Midbrain (tissue), 1 donor: ENCODE results near the gene EBF4.

Experiments used
- DNase-seq: peaks from one replicate; lab custom pipeline; 2025; lab: John Stamatoyannopoulos, UW

Gene EBF4

DNA sequence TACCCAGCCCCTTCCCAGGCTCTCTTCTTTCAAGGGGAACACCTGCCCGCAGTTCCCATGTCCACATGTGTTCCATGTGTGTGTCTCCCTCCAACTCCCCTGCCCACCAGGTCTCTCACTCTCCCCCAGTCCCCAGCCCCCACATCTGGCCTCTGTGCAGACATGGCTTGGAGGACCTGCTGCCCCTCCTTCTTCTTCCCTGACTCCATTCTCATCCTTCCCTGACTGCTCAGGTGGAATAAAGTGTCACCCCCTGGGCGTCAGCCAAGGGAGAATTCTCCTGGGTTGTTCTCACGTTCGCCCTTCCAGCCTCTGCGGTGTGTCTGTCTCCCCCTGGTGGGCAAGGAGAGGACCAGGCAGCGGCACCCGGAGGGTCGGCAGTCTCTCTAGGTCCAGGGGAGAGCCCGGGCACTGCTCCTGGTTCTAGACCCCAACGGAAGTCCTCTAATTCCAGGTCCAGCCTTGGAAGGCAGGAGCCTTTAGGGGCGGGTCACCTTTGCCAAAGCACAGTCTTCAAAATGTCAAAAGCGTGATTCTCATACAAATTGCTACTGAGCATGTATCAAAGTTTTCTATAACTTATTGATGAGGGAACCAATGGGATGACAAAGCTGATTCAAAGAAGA is 50.5 kb downstream of the EBF4 start:
- DNase-seq = peak; percentile 37

DNA sequence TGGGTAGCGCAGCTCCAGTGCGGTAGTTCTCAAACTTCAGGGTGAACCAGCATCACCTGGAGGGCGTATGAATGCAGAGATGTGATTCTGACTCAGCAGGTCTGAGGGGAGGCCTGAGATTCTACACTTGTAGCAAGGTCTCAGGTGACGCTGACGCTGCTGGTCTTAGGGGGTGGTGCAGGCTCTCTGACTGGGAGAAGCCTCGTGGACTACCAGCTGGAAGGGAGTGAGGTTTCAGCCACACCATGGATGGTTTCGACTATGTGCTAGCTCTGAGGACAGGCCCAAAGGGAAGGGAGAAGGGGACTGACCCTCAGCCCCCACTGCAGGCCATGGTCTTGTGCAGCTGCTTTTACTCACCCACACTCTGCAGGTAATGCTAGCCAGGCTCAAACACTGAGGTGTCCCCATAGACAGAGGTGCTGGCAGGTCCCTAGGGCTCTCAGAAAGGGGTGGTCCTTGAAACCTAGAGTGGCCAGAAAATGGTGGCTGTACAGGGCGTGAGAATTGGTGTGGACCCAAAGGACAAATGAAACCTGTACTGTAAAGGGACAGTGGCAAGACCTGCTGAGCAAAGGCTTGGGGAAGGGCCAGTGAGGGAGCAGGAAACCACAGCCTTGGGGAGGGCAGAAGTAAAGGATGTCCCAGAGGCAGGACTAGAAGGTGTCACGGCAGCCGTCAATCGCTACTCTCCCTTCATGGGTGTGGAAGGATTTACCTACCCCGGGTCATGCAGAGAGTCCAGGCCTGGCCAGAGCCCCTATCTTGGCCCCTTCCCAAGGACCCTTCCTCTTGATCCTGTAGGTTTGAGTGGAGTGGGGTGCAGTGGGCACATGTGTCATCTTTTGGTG is 52.7 kb downstream of the EBF4 start:
- no peak for DNase-seq

DNA sequence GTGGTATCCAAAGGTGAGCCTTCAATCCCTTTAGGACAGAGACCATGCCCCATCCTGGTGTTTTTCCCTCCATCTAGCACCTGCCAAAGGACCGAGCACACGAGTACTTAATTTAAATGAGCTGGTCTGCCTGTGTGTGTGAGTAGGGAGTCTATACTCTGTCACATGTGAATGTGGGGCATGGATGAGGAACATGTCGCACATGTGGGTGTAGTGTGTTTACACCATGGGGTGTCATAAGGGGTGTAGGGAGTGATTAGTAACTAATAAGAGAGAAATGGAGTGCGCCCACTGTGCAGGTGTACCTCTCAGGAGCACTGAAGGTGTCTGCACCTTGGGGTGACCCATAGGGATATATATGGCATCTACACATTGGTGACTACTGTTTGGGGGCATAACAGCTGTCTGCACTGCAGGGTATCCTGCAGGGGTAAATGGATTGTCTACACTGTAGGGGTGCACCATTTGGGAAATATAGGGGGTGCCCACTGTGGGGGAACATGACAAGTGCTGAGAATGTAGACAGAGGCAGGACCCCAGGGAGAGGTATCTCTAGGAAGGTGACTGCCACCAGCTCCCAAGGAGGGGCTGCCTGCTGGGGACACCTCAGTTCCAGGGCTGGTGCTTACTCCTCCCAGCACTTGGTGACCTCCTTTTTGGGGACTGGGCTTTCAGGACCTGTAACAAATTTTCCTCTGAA is 53.5 kb downstream of the EBF4 start:
- no peak for DNase-seq

DNA sequence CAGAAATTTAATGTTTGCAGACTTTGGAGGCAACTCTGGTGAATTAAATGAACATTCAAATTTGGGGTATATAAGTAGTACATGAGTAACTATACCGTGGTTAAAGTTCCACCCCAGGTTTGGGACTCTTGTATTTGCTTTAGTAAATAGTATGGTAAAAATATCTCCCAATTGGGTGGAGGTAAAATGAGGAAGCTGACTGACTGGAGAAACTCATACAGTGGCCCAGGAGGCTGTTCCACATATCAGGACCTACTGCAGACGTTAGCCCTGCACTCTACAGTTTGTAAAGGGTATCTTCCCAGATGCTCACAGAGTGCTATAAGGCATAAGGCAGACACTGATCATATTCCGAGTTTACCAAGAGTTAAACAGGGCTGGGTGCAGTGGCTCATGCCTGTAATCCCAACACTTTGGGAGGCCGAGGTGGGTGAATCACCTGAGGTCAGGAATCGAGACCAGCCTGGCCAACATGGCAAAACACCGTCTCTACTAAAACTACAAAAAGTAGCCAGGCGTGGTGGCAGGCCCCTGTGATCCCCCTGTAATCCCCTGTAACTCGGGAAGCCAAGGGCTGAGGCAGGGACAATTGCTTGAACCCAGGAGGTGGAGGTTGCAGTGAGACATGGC is 54.2 kb downstream of the EBF4 start:
- no peak for DNase-seq

DNA sequence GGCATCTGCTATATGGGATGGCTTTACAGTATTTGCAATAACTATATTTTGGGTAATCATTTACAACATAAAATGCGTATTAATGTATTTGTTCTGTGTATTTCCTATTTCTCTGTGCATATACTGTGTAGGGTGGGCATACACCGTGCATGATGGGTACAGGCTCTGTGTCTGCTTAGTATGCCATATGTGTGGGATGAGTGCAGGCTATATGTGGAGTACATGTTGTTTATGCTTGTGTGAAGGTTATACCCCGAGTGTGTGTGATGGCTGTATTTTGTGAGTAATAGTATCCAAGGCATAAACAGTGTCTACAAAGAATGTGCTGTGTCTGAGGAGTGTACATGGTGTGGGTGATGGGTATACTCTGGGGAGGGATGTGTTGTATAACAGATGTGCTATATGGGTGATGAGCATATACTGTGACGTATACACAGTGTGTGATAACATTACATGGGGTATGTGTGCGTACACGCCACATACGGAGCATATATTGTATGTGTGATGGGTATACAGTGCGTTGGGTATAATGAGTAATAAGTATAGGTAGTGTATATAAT is 55.2 kb downstream of the EBF4 start:
- DNase-seq = no peak

DNA sequence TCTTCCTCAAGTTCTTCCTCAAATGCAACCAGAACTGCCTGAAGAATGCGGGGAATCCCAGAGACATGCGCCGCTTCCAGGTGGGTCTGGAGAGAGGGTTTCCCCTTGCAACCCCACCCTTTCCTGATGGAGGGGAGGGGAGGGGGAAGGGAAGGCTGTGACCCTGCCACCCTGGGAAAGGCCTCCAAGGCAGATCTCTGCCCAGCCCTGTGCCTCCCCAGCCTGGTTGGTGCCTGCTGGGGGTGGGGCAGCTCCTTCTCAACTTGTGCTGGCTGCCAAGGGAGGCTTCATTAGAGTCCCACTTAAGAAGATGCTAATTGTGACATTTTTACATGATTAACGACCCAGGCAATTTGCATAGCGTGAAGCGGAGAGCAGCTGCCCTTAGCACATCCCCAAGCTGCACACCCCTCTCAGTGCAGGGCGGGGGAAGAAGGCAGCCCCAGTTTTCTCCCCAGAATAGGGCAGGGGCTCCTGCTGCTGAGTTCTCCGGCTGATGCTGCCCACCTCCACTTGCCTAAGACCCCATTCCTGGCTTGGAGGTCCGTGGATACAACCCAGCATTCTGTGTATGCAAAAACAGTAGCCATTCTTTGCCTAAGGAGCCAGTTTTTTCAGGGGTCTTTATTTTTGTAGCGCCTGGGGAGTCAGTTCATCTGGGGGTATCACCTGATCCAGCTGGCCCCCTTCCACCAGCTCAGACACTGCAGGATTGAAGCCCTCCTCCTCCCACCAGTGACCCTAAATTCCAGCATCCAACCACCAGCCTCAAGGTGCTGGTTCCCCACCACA is 56.2 kb downstream of the EBF4 start:
- no peak for DNase-seq

DNA sequence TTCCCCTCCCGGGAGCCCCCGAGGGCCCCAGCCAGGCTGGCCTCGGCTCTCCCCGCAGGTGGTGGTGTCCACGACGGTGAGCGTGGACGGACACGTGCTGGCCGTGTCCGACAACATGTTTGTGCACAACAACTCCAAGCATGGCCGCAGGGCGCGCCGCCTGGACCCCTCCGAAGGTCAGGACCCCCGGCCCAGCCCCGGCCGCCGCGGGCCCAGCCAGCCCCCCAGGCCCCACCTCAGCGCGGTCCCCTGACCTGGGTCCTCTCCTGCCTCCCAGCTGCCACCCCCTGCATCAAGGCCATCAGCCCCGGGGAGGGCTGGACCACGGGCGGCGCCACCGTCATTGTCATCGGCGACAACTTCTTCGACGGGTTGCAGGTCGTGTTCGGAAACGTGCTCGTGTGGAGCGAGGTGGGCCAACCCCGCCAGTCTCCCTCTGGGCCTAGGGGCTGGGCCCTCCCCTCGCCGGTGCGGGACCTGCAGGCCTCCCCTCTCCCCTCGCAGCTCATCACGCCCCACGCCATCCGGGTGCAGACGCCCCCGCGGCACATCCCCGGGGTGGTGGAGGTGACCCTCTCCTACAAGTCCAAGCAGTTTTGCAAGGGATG is 56.9 kb downstream of the EBF4 start:
- no peak for DNase-seq

DNA sequence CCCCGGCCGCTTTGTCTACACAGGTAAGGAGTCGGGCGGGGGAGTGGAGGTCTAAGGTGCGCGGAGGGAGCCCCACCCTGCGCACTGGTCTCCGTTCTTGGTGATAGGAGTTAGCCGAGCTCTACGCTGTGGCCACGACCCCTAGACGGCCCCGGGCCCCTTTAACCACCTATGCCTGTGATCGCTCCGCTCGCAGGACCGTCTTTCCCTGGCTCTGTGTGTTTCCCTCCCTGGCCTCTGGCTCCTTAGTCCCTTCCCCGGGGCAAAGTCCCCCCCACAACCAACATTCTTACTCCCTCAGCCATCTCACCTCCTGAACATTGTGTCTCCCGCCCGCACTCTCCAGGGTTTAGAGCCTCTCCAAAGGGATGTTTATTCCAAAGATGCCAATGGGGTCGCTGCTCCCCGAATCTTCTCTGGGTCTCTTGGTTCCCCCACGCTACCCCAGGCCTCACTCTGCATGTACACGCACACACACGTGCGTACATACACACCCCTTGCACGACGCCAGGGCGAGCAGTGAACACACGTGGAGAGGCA is 57.4 kb downstream of the EBF4 start:
- no peak for DNase-seq

DNA sequence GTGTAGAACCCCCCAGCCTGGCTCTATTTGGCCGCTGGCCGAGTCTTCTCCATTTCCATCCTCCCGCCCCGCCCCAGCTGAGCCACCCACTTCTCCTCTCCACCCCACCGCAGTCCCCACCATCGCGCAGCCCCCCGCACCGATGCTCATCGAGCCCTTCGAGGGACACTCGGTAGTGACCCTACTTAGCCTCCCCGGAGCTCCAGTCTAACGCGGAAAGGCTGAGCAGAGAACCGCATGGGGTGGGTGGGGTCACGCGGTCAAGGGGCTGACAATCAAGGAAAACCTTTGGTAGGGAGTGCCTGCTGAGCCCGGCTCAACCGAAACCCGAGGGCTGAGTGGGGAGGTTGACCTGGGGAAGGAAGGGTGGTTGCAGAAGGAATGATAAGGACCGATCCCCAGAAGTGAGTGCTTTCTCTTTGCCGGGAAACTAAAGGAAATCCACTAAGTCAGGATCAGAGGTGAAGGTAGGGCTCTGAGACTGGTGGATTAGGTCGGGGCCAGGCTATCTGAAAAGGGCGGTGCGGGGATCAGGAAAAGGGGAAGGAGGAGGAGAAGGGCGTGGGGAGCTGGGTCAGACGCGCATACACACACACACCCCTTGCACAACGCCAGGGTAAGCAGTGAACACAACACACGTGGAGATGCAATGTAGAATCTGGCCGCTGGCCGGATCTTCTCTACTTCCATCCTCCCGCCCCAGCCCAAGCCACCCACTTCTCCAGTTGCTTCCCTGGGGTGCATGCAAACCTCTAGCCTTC is 58.1 kb downstream of the EBF4 start:
- DNase-seq = no peak

DNA sequence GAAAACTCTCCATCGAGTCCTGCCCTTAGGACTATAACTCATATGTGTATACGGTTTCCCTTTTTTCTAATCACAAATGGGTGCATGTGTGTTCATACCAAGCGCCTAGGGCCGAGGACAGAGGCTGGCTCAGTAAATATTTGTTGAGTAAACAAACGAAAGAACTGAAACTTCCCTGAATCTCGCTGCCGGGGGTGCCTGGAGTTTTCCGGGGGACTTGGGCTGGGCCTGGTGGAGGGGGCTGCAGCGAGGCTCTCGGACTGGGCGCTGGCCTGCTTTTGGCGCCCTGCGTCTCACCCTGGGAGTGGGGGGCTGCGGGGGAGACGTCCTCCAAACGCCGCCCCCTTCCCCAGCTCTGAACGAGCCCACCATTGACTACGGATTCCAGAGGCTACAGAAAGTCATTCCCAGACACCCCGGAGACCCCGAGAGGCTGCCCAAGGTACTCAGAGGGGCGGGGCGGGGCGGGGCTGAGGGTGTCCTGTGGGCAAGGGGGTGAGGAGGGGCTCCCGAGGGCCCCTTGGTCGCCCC is 58.8 kb downstream of the EBF4 start:
- no peak for DNase-seq

DNA sequence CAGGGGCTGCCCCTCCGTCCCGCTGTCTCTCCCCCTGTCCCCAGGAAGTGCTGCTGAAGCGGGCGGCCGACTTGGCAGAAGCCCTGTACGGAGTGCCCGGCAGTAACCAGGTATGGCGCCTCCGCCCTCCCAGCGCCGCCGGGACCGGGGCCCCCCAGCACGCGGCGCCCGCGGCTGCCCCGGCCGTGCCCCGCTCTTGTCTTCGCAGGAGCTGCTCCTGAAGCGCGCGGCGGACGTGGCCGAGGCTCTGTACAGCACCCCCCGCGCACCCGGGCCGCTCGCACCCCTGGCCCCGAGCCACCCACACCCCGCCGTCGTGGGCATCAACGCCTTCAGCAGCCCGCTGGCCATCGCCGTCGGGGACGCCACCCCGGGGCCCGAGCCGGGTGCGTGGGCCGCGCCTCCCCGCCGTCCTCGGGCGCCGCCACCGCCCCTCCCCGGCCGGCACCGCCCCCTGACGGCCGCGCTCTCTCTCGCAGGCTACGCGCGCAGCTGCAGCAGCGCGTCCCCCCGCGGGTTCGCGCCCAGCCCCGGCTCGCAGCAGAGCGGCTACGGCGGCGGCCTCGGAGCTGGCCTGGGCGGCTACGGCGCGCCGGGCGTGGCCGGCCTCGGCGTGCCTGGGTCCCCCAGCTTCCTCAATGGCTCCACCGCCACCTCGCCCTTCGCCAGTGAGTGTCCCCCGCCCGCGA is 59.4 kb downstream of the EBF4 start:
- DNase-seq = no peak

DNA sequence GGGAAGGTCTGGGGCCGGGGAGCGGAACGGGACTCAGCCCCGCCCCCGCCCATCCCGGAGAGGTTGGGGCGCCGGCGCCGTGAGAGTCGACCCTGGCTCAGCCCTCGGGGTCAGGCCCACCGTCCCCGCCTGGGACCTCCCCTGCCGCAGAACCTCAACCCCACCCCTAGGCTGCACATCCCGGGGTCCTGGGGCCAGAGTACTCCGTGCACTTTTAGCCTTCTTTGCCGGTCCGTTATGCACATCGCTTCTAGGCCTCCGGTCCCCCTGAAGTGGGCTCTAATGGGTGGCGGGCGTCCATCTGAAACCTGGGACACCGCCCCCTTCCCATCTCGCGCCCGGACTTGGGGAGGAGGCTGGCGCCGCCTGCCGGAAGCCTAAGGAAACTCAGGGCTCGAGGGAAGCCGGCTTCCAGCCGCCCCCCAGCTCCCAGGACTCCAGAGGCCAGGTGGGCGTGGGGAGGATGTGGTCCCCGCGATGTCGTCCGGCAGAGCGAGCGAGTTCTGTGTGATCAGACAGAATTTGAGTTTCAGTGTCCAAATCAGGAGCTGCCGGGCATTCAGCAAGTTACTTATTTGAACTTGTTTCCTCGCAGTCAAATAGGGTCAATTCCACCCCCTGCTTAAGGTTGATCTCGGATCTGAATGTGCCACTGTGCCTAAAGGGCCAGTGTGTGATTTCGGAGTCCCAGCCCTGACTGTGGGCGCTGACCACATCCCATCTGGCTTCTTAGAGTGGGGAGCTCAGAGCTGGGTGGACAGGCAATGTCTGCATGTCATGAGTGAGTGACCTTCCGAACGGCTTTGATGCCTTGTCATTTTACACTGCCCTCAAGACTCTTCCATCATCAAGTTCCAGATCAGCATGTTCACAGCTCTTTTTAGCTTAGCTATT is 60.2 kb downstream of the EBF4 start:
- DNase-seq = peak; percentile 1

DNA sequence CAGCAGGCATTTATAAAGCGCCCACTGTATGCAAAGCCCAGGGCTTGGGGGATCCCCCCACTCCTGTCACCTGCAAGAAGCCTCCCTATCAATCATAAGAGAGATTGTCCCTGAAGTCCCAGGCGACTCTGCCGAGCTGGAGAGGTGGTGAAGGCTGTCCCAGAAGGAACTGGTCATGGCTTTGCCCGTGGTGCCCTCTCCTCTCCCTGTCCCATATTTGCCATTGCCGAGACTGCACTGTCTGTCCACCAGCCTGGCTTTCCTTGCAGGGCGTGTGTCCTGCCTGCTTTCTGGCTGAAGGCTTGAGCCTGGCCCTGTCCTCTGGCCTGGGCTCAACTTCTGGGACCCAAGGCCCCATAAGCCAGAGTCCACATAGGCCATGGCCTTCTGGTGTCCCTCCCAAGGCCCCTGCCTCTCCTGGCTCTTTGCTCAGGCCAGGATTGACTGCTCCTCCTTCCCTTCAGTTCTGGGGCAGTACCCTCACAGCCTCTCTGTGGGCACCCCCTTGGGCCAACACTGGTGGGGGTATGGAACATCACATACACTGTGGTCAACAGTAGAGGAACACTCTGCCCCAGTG is 61.0 kb downstream of the EBF4 start:
- no peak for DNase-seq

DNA sequence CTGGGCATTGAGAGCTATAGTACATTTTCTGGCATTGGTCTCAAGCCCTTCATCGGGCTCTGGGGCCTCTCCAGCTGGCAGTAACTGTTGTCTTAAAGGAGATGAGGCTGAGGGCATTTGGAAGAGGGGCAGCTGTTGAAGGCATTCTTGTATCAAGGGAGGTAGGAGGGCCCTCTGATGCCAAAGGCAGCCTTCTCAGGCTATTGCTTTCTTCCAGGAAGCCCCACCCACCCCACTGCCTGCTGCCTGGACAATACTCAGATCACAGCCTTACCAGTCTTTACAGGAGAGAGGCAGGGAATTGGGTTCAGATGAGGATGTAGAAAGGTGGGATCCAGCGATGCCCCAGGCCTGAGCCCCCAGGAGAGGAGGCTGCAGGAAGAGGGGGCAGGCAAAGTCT is 61.8 kb downstream of the EBF4 start:
- DNase-seq = no peak

DNA sequence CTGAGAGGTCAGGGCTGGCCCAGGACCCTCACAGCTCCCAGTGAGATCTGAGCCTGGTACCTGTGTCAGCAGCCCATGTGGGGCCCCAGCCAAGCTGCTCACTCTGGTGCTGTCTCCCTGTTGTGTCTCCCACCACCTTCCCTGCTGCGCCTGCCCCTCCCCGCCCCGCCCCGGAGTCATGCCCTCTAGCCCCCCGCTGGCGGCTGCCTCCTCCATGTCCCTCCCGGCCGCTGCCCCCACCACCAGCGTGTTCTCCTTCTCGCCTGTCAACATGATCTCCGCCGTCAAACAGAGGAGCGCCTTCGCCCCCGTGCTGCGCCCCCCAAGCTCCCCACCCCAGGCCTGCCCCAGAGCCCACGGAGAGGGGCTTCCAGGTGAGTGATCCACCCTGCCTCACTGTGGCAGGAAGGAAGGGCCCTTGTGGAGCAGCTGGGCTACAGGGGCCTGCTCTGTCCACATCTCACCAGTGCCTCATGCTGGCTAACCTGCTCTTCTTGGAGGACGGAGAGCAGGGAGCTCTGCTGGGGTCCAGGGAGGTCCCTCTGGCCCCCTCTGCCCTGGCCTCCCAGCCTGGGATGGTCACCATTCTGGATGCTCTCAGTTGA is 63.0 kb downstream of the EBF4 start:
- no peak for DNase-seq

DNA sequence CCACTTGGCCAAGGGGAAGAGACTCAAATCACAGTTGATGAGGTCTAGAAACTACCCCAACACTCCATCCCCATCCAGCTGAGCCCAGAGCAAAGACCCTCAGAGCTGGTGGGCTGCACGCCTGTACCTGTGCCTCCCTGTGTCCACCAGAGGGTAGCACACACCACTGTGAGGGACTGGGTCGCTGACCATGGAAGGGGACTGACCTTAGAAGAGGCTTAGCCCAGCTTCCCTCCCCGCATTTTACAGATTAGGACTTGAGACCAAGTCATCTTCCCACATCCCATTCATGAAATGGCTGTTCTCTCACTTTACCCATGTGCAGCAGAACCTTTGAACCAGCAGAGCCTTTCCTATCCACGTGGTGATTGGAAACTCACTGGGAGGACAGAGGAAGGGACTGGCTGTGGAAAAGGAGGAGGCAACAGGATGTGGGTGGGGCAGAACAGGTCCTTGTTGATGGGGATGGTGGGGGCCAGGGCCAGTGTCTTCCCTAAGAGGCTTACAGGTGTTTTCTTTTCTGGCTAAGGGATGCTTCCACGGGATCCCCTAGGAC is 63.6 kb downstream of the EBF4 start:
- DNase-seq = no peak

DNA sequence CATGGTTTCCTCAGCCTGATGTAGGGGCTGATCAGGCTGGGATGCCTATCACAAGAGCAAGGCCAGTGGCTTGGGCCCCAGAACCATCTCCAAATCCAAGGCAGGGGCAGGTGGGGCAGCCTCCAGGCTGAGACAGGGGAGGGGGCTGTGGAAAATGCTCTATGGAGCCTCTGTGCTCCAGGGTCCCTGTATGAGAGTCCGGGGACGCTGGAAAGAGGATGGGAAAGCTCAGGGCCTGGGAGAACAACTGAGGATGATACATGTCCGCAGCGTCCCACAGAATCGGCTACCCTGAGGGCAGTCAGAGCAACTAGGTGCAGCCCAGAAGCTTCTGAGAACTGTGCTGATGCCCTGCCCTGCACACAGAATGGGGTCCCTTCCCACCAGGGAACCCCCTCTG is 64.4 kb downstream of the EBF4 start:
- no peak for DNase-seq
